AG08396 (cell line): Measurements from ENCODE around the gene CASP4.
"Not testable (repeated sequence)": the region's sequence is repeated elsewhere in the genome, so short reads cannot be mapped to it uniquely, and the experiment has no call there.

Source experiments
- DNase-seq: peaks from one replicate; pipeline ENCODE4 v3.0.0; 2012; ENCODE audit warnings: low spot score, mixed read lengths

The CASP4 gene

GRCh38 chr11:104956528-104956927 lies 11.8 kb downstream of the CASP4 start:
- no peak for DNase-seq

GRCh38 chr11:104946907-104947306 lies 21.5 kb downstream of the CASP4 start:
- DNase-seq: peak; percentile 20

- peak; percentile 4 for DNase-seq
Measured at GRCh38 chr11:104944076-104944475, 24.3 kb downstream of the CASP4 start.

DNA sequence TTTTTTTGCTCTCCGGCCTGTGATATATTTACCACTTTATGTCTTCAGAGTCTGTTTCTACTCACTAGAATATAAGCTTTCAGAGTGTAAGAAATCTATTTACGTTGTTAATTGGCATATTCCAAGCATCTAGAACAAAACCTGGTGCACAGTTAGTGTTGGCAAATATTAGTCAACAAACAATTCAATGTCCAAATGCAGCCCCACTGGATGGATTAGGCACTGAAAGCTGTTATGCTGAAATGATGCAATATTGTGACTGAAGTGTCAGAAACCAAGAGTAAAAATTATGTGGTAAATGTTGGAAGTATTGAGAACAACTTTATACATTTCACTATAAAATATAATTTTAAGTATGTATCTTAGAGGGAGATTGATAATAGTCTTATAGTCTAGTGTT lies 24.8 kb downstream of the CASP4 start:
- DNase-seq: no peak

GRCh38 chr11:104934594-104934993 lies 33.8 kb downstream of the CASP4 start:
- DNase-seq: no peak

- not testable (repeated sequence) for DNase-seq
Measured at GRCh38 chr11:104934073-104934472, 34.3 kb downstream of the CASP4 start.

- DNase-seq: no peak
Measured at GRCh38 chr11:104928811-104929210, 39.6 kb downstream of the CASP4 start.

GRCh38 chr11:104926771-104927611 lies 41.4 kb downstream of the CASP4 start:
- no peak for DNase-seq

DNA sequence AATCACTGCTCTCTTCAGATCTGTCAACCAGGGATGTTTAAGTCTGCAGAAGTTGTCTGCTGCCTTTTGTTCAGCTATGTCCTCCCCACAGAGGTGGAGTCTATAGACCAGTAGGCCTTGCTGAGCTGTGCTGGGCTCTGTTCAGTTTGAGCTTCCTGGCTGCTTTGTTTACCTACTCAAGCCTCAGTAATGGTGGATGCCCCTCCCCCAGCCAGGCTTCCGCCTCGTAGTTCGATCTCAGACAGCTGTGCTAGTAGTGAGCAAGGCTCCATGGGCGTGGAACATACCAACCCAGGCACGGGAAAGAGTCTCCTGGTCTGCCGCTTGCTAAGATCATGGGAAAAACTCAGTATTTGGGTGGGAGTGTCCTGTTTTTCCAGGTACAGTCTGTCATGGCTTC lies 42.5 kb downstream of the CASP4 start:
- no peak for DNase-seq

DNA sequence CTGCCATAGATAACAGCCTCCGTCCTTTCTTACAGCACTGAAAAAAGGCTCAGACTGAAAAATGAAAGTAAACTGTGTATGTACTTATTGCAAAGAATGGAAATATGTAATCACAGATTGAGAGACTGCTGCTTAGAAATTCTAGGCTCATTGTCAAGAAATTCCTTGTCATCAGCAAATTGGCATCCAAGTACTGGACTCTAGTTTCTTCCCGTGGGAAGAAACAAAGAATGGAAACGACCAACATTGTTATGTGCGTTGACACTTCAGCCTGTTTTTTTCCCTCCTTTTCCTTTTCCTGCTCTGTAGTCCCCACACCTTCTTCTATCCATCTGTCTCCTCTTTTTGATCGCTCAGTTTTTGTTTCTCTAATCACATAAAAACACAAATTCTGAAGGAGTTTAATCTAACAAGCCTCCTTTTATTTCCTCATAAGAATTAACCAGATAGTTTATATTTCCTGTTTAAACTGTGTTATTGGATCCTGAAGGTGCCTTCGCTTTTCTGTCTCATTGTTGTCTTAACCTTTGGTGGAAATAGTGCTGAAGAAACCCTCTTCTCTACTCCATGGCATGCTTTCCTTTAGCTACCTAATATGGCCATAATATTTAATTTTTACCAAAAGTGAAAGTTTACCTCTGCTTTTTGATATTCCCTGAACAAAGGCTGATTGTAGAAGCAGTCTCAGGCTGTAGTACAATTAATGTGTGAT lies 50.1 kb downstream of the CASP4 start:
- peak; percentile 39 for DNase-seq

DNA sequence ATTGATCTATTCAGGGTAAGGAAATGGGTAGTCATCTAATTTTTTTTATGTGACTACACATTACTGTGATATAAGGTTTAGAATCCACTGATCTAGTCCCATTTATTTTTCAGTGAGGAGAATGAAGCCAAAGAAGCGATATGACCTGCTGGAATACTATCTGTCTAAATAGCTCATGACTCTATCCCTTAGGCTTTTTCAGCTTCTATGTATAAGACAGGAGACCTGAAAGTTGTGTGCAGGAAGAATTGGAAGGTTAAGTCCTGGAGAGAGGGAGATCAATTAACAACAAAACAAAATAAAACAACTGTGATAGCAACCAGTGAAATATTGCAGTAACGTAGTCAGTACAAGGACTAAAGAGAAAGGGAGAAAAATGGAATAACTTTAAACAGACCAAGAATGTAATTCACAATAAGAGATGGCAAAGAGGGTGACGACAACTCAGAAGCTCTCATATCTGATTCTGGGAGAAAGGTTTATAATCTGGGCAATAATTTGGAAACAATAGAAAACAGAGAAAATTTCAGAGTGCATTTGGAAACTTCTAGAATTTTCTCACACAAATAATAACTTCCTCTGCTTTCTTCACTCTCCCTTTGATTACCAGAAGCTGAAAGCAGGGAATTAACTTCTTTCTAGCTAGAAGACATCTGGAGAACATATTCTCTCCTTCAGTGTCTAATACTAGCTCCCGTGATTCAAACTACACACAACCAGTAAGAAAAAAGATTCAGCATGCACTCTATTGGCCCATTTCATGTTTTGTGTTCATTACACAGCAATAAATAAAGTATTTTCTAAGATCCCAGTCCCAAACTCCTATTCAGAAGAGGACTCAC lies 50.9 kb downstream of the CASP4 start:
- DNase-seq: no peak

DNA sequence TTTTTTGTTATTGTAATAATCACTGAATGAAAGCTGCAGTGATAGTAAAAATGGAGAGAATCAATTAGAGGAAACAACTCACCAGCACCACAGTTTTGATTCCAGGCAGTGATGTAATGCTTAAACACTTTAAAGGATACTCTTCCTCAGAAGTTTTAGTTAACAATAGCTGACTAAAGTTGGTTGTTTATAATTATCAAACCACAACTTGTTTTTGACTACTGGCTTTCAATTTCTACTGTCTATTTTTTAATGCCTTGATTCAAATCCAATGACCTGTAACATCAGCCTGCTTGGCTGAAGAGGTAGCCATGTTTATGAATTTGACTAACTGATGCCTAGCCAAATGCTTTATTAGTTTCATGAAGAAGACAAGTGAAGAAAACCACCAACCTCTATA lies 51.9 kb downstream of the CASP4 start:
- DNase-seq: no peak

DNA sequence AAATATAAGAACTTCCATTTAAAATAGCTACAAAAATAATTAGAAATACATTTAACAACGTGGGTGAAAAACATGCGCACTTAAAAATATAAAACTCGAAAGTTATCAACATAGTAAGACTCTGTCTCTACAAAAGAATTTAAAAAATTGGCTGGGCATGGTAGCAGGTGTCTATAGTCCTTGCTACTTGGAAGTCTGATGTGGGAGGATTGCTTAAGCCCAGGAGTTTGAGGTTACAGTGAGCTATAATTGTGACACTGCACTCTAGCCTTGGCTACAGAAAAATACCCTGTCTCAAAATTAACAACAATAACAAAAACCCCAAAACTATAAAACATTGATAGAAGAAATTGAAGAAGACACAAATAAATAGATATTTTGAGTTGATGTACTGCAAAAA lies 56.3 kb downstream of the CASP4 start:
- no peak for DNase-seq

- DNase-seq: no peak
Measured at GRCh38 chr11:104908186-104908531, 60.2 kb downstream of the CASP4 start.

GRCh38 chr11:104907521-104908185 lies 60.7 kb downstream of the CASP4 start:
- no peak for DNase-seq

DNA sequence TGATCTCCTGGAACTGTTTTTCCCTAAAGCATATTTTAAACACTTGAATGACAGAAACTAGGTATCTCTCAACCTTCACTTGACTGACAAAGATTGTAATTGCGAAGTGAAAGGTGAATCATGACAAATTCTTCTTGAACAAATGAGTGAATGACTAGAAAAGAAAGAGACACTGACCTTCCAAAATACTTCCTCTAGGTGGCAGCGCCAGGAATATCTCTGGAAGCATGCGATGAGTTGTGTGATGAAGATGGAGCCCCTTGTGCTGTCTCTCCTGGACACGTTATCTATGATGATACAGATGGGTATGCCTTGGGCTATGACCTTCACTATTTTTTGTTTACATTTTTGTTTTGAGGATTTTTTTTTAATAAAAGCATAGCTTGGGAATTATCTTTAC lies 63.1 kb downstream of the CASP4 start:
- DNase-seq: no peak

- DNase-seq: no peak
Measured at GRCh38 chr11:104899226-104899625, 69.1 kb downstream of the CASP4 start.

DNA sequence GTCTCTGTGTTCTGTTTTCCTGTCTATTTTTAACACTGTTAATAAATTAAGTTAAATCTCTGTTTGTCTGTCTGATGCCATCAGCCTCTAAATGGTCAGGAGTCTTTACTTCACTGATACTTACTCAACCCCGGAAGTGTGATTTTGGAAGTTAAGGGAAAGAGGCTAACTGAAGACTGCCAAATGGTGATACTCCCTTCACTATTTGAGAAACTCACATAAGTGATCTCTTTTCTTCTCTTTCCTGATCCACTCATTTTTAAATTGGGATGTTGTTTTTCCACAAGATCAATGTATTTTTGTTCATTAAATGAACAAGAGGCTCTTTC lies 69.7 kb downstream of the CASP4 start:
- no peak for DNase-seq

- DNase-seq: no peak
Measured at GRCh38 chr11:104897891-104898684, 70.3 kb downstream of the CASP4 start, which contains the start of gene CASP12. CASP12 (minus strand) TSS chr11:104898460.

DNA sequence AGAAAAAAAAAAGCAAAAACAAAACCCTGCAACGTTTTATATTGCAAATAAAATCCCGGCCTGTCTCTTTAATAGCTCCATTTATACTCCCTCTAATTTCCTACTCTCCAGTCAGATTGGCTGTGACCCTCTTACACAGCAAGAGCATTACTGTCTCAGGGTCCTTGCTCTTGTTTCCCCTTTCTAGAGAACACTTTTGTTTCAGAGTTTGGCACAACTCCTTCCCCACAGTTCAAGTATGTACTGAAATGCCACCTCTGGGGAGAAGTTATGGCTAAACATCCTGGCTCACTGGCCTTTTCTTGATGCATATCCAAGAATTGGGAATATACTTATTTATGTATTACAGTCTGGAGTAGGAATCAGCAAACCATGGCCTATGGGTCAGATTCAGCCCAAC lies 72.7 kb downstream of the CASP4 start:
- no peak for DNase-seq

DNA sequence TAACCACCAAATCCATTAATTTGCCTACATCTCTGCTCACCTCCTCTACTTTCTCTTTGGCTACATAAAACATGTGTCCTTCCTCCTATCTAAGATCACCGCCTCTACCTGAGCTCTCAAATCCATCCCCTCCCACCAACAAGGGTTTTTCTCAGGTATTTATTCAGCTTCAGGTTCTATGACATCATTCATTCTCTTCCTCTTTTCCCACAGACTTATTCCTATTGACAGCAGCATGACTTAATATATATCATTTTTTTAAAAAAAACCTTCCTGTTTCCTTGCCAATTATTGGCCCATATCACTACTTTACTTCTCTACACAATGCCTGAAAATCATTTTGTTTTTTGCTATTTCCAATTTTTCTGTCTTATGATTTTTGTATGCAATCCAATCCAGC lies 74.5 kb downstream of the CASP4 start:
- no peak for DNase-seq
